Measurements from ENCODE around the gene HIVEP2. TPM values are rescaled to one million over a fixed set of nuclear protein-coding genes. Genes with fewer than 3 reads are reported as not detected.

The HIVEP2 gene
- total and polyA plus RNA-seq, 4 experiments from 2014 or later = 5.0 to 92.7 (median 56.7) TPM

DNA sequence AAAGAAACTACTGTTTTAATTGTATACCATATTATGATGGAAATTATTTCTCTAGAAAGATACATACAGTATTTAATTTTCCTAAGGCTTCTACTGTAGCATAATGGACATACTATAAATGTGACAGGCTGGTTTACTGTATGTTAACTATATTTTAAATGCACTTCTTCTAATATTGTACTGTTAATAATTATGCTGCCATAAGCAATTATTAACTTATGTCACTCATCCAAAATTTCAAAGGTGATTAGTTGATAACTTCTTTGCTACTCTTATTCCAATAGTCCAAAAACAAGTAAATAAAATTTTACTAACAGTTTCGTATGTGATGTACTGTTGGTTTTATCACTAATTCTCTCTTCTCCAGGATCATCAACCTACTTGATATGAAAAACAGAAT lies 28.1 kb downstream of the HIVEP2 start:
- H3K9me3 Mint-ChIP-seq = no peaks in the 10 kb centered on the region
- peaks cover 91% of the 10 kb centered on the region for H3K4me1 ChIP-seq (ENCODE audit: insufficient read depth, low read length)
- no peaks in the 10 kb centered on the region for H3K9me3 ChIP-seq (ENCODE audit: control insufficient read depth in 1 of 2, low read length in 2 of 2)
- no peak overlapping the region for H3K27ac ChIP-seq (ENCODE audit: low read depth, low read length)
- no peaks in the 10 kb centered on the region for H3K27me3 ChIP-seq (ENCODE audit: insufficient read depth, low read length)
- no peaks in the 10 kb centered on the region for H3K36me3 ChIP-seq (ENCODE audit: insufficient read depth, low read length)
- H3K4me1 Mint-ChIP-seq = peaks cover 65 to 91% (median 78%) of the 10 kb centered on the region in 4 donors
- intact Hi-C loops (cut with micrococcal nuclease) = loop anchor here (10.0 kb wide), 1 partner anchor 108 kb away; no protein-coding TSS in a partner anchor
- CTCF ChIA-PET (ENCODE audit: partially characterized antibody) = interaction anchor here (0.9 to 1.6 kb wide), 3 partner anchors 10 to 13 kb away, joined by 3 to 4 read pairs (median 3); no protein-coding TSS in a partner anchor
- H3K27me3 Mint-ChIP-seq = no peaks in the 10 kb centered on the region
- H3K4me3 ChIP-seq (ENCODE audit: low read length in 2 of 2) = no peak overlapping the region
- peak overlapping the region in 1 of 8 donors; percentile 20 for H3K4me3 Mint-ChIP-seq
- DNase-seq = no peak
- POLR2A ChIA-PET (ENCODE audit: partially characterized antibody) = interaction anchor here (0.6 to 6.3 kb wide), 9 partner anchors 8 to 97 kb away, joined by 3 to 111 read pairs (median 4); partner anchors contain the start of gene HIVEP2
- H3K36me3 Mint-ChIP-seq = peaks cover 11 to 14% of the 10 kb centered on the region in 2 donors
- peak overlapping the region in 6 of 7 donors; percentile 71 to 99 (median 90) for H3K27ac Mint-ChIP-seq

DNA sequence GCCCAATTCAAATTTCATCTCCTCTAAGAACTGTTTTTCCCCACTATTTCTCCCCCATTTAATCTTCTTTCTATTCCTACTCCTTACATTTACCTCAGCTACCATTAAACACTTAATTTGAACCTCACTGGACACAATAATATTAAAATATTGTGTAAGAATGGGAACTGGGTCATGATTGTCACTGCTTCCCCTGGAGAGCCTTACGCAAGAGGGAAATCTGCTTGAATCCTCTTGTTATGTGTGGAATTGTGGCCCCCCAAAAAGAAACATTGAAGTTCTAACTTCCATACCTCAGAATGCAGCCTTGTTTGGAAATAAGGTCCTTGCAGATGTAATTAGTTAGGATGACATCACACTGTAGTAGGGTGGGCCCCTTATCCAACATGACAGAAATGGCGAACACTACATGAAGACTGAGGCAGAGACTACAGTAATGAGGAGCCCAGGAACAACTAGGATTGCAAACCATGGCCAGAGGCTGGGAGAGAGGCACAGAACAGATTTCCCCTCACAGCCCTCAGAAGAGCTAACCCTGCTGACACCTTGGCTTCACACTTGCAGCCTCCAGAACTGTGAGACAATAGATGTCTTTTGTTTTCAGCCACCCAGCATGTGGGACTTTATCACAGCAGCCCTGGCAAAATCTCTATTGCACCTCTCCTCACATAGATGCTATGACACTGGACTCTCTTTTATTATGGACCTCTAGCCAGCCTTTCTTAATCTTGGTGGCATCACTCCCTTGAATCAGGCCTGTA lies 29.9 kb downstream of the HIVEP2 start:
- peaks cover 7 to 11% of the 10 kb centered on the region in 2 donors for H3K36me3 Mint-ChIP-seq
- H3K27me3 Mint-ChIP-seq = no peaks in the 10 kb centered on the region
- Histone ChIP-seq H3K4me1 (ENCODE audit: insufficient read depth, low read length) (peaks cover 97% of the 10 kb centered on the region), H3K27me3 (ENCODE audit: insufficient read depth, low read length) (no peaks in the 10 kb centered on the region), H3K27ac (ENCODE audit: low read depth, low read length) (peak overlapping the region; percentile 85), H3K9me3 (ENCODE audit: control insufficient read depth in 1 of 2, low read length in 2 of 2) (no peaks in the 10 kb centered on the region), H3K4me3 (ENCODE audit: low read length in 2 of 2) (no peak overlapping the region), H3K36me3 (ENCODE audit: insufficient read depth, low read length) (no peaks in the 10 kb centered on the region)
- H3K27ac Mint-ChIP-seq = peak overlapping the region in 6 of 7 donors; percentile 90 to 100 (median 98)
- intact Hi-C loops (cut with micrococcal nuclease) = loop anchor here (10.0 kb wide), 1 partner anchor 110 kb away; no protein-coding TSS in a partner anchor
- H3K4me1 Mint-ChIP-seq = peaks cover 73 to 92% (median 82%) of the 10 kb centered on the region in 4 donors
- DNase-seq = no peak
- ChIA-PET POLR2A (ENCODE audit: partially characterized antibody) (interaction anchor here (1.3 to 6.3 kb wide), 4 partner anchors 12 to 32 kb away, joined by 3 to 111 read pairs (median 20); no protein-coding TSS in a partner anchor), CTCF (ENCODE audit: partially characterized antibody) (no interaction called here)
- H3K4me3 Mint-ChIP-seq = peak overlapping the region in 7 of 8 donors; percentile 2 to 64 (median 43)
- H3K9me3 Mint-ChIP-seq = no peaks in the 10 kb centered on the region

DNA sequence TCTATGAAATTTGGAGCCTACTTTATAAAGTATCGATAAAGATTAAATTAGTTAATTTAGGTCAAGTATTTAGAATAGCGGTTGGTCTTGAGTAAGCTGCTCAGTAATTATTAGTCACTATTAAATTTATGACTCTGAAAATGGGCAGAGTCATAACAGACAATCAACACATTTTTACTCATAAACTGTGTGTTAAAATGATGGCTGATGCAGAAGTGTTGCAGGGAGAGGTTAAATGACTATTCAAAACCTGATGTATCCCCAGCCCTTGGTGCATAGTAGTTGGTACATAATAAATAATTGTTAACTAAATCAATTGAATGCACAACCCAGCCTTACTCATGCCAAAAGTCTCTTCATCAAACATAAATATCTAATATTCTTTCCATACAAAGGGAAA lies 30.6 kb downstream of the HIVEP2 start:
- Mint-ChIP-seq H3K27ac (peak overlapping the region in 6 of 7 donors; percentile 98 to 100 (median 99)), H3K9me3 (no peaks in the 10 kb centered on the region), H3K4me1 (peaks cover 74 to 92% (median 83%) of the 10 kb centered on the region in 4 donors), H3K4me3 (peak overlapping the region in 2 of 8 donors; percentile 87 to 95), H3K36me3 (peaks cover 7 to 11% of the 10 kb centered on the region in 2 donors), H3K27me3 (no peaks in the 10 kb centered on the region)
- no peak for DNase-seq
- CTCF ChIA-PET (ENCODE audit: partially characterized antibody) = interaction anchor here (0.9 to 1.3 kb wide), 5 partner anchors 11 to 69 kb away, joined by 3 to 7 read pairs (median 3); no protein-coding TSS in a partner anchor
- H3K27me3 ChIP-seq (ENCODE audit: insufficient read depth, low read length) = no peaks in the 10 kb centered on the region
- POLR2A ChIA-PET (ENCODE audit: partially characterized antibody) = interaction anchor here (0.6 to 6.3 kb wide), 13 partner anchors 9 to 165 kb away, joined by 3 to 111 read pairs (median 8); no protein-coding TSS in a partner anchor
- H3K9me3 ChIP-seq (ENCODE audit: control insufficient read depth in 1 of 2, low read length in 2 of 2) = no peaks in the 10 kb centered on the region
- intact Hi-C loops (cut with micrococcal nuclease) = loop anchor here (10.0 kb wide), 1 partner anchor 110 kb away; no protein-coding TSS in a partner anchor
- peak overlapping the region in 1 of 2 donors; percentile 57 for H3K4me3 ChIP-seq (ENCODE audit: low read length in 2 of 2)
- no peaks in the 10 kb centered on the region for H3K36me3 ChIP-seq (ENCODE audit: insufficient read depth, low read length)
- H3K27ac ChIP-seq (ENCODE audit: low read depth, low read length) = peak overlapping the region; percentile 85
- peaks cover 97% of the 10 kb centered on the region for H3K4me1 ChIP-seq (ENCODE audit: insufficient read depth, low read length)

DNA sequence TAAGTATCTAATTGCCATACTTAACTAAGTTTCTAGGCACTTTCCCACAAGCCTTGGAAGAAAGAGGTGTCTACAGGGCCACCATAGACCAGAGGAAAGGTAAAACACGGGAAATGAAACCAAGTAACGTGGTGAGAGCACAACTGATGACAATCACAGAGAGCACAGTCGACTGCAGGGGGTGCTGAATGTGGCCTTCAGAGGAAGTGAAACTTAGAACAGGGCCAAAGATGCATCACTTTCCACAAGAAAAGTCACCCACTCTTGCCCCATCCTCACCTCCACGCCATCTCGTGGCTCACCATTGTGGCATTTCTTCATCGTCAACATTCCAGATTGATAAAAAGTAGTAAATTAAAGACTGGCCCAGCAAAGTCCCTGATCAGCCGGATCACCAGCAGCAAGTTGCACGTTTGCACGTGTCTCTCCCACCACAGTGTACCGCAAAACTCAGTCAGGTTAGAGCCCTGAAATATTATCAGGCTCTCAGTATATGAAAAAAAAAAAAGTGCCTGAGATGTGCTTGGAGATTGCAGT lies 31.4 kb downstream of the HIVEP2 start:
- Mint-ChIP-seq H3K4me3 (peak overlapping the region; percentile 84 to 95 (median 88)), H3K9me3 (no peaks in the 10 kb centered on the region), H3K27me3 (no peaks in the 10 kb centered on the region), H3K36me3 (peaks cover 7 to 8% of the 10 kb centered on the region in 2 donors), H3K4me1 (peaks cover 71 to 86% (median 80%) of the 10 kb centered on the region in 4 donors), H3K27ac (peak overlapping the region in 6 of 7 donors; percentile 98 to 100 (median 99))
- Histone ChIP-seq H3K27ac (ENCODE audit: low read depth, low read length) (peak overlapping the region; percentile 85), H3K4me1 (ENCODE audit: insufficient read depth, low read length) (peaks cover 97% of the 10 kb centered on the region), H3K9me3 (ENCODE audit: control insufficient read depth in 1 of 2, low read length in 2 of 2) (no peaks in the 10 kb centered on the region), H3K4me3 (ENCODE audit: low read length in 2 of 2) (peak overlapping the region; percentile 14 to 57), H3K36me3 (ENCODE audit: insufficient read depth, low read length) (no peaks in the 10 kb centered on the region), H3K27me3 (ENCODE audit: insufficient read depth, low read length) (no peaks in the 10 kb centered on the region)
- intact Hi-C loops (cut with micrococcal nuclease) = loop anchor here (1.0 to 10.0 kb wide), 6 partner anchors 9 to 111 kb away; no protein-coding TSS in a partner anchor
- CTCF ChIA-PET (ENCODE audit: partially characterized antibody) = interaction anchor here (0.9 to 1.6 kb wide), 10 partner anchors 12 to 138 kb away, joined by 3 to 7 read pairs (median 3); no protein-coding TSS in a partner anchor
- DNase-seq = peak; percentile 78 to 88 (median 81)
- POLR2A ChIA-PET (ENCODE audit: partially characterized antibody) = interaction anchor here (0.6 to 6.3 kb wide), 21 partner anchors 8 to 164 kb away, joined by 3 to 111 read pairs (median 4); partner anchors contain the start of gene HIVEP2

DNA sequence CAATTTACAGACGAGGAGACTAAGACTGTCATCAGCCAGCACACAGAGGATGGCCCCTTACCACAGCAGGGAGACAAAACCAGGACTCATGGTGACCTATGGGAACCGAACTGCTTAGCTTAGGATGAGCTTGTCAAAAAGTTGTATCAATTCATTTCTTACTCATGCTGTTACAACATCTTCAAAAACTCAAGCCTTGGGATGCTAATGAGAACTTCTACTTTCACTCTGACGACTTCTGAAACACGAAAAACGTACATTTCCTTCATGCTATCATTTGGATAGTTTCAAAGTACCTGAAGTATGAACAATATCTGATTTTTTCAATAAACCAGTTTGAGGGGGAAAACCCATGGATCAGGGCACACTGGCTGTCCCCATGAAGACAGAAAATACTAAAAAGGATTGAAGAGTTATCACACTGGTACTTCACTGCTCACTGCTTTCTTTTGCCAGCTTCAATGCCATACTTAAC lies 31.9 kb downstream of the HIVEP2 start:
- H3K27ac ChIP-seq (ENCODE audit: low read depth, low read length) = peak overlapping the region; percentile 85
- ChIA-PET CTCF (ENCODE audit: partially characterized antibody) (interaction anchor here (0.9 to 1.6 kb wide), 6 partner anchors 12 to 137 kb away, joined by 3 to 7 read pairs (median 4); no protein-coding TSS in a partner anchor), POLR2A (ENCODE audit: partially characterized antibody) (interaction anchor here (0.9 to 6.3 kb wide), 16 partner anchors 9 to 113 kb away, joined by 3 to 111 read pairs (median 6); partner anchors contain the start of gene HIVEP2)
- peak overlapping the region in 6 of 7 donors; percentile 98 to 100 (median 99) for H3K27ac Mint-ChIP-seq
- intact Hi-C loops (cut with micrococcal nuclease) = loop anchor here (1.0 to 10.0 kb wide), 6 partner anchors 9 to 112 kb away; no protein-coding TSS in a partner anchor
- H3K36me3 ChIP-seq (ENCODE audit: insufficient read depth, low read length) = no peaks in the 10 kb centered on the region
- H3K4me1 Mint-ChIP-seq = peaks cover 71 to 86% (median 80%) of the 10 kb centered on the region in 4 donors
- peak overlapping the region; percentile 84 to 95 (median 88) for H3K4me3 Mint-ChIP-seq
- H3K36me3 Mint-ChIP-seq = peaks cover 4 to 7% of the 10 kb centered on the region in 2 donors
- H3K27me3 Mint-ChIP-seq = no peaks in the 10 kb centered on the region
- no peaks in the 10 kb centered on the region for H3K27me3 ChIP-seq (ENCODE audit: insufficient read depth, low read length)
- no peaks in the 10 kb centered on the region for H3K9me3 ChIP-seq (ENCODE audit: control insufficient read depth in 1 of 2, low read length in 2 of 2)
- H3K4me3 ChIP-seq (ENCODE audit: low read length in 2 of 2) = peak overlapping the region; percentile 14 to 57
- no peaks in the 10 kb centered on the region for H3K9me3 Mint-ChIP-seq
- H3K4me1 ChIP-seq (ENCODE audit: insufficient read depth, low read length) = peaks cover 98% of the 10 kb centered on the region
- DNase-seq = no peak

DNA sequence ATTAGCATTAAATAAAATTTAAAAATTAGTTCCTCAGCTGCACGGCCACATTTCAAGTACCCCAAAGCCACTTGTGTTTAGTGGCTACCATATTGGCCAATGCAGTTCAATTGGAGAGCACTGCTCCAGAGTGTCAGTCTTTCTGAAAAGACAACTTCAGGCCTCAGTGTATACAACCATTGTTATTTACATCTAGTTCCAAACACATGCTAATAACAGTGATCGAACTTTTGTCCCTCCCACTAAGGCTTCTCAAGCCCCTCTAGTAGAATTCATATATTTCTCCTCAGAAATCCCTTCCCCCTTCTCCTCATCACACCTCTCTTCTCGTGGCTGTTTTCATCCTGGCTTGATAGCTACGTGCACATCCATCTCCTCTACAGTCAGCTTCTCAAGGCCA lies 32.9 kb downstream of the HIVEP2 start:
- peak overlapping the region; percentile 84 to 95 (median 88) for H3K4me3 Mint-ChIP-seq
- Histone ChIP-seq H3K9me3 (ENCODE audit: control insufficient read depth in 1 of 2, low read length in 2 of 2) (no peaks in the 10 kb centered on the region), H3K27me3 (ENCODE audit: insufficient read depth, low read length) (no peaks in the 10 kb centered on the region), H3K4me3 (ENCODE audit: low read length in 2 of 2) (no peak overlapping the region), H3K4me1 (ENCODE audit: insufficient read depth, low read length) (peaks cover 97% of the 10 kb centered on the region), H3K36me3 (ENCODE audit: insufficient read depth, low read length) (no peaks in the 10 kb centered on the region), H3K27ac (ENCODE audit: low read depth, low read length) (peak overlapping the region; percentile 85)
- no peak for DNase-seq
- no peaks in the 10 kb centered on the region for H3K27me3 Mint-ChIP-seq
- peaks cover 74 to 91% (median 85%) of the 10 kb centered on the region in 4 donors for H3K4me1 Mint-ChIP-seq
- ChIA-PET POLR2A (ENCODE audit: partially characterized antibody) (interaction anchor here (0.7 to 6.3 kb wide), 9 partner anchors 9 to 55 kb away, joined by 3 to 111 read pairs (median 8); no protein-coding TSS in a partner anchor), CTCF (ENCODE audit: partially characterized antibody) (interaction anchor here (0.7 to 1.6 kb wide), 3 partner anchors 13 to 167 kb away, joined by 3 to 6 read pairs (median 3); no protein-coding TSS in a partner anchor)
- no peaks in the 10 kb centered on the region for H3K9me3 Mint-ChIP-seq
- peak overlapping the region in 6 of 7 donors; percentile 98 to 100 (median 99) for H3K27ac Mint-ChIP-seq
- intact Hi-C loops (cut with micrococcal nuclease) = loop anchor here (2.0 to 10.0 kb wide), 2 partner anchors 55 to 113 kb away; no protein-coding TSS in a partner anchor
- peaks cover 2 to 13% of the 10 kb centered on the region in 2 donors for H3K36me3 Mint-ChIP-seq
